Measurements from ENCODE around the gene PLXDC1.
"Not testable (repeated sequence)": the region's sequence is repeated elsewhere in the genome, so short reads cannot be mapped to it uniquely, and the experiment has no call there.

The PLXDC1 gene

DNA sequence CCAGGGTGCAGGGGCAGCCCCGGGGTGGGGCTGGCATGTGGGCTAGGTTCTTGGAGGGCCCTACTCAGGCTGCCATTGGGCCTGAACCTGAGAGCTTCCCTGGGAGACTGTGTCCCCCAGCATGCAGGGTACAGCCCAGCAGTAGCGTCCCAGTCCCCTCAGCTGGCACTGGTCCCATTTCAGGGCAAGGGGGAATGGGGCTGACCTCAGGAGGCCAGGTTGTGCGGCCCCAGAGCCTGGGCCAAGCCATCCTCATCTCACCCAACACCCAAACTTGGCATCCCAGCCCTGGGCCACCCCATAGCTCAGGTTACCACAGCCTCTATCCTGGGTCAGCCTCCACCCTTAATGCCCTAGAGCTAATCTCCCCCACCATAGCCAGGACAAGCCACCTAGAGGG, 6.3 kb downstream of the PLXDC1 start:
- no peak for DNase-seq (ENCODE audit: low read depth in 1 of 2, low spot score in 1 of 2)
- in situ Hi-C loops (cut with HindIII; ENCODE audit: low pct_unique_long_range_greater_than_20kb, low sequenced_read_pairs), result no loop called here
- TF ChIP-seq JUND (IDR thresholded peaks at IDR 0.05; ENCODE audit: low read depth), result no peak

DNA sequence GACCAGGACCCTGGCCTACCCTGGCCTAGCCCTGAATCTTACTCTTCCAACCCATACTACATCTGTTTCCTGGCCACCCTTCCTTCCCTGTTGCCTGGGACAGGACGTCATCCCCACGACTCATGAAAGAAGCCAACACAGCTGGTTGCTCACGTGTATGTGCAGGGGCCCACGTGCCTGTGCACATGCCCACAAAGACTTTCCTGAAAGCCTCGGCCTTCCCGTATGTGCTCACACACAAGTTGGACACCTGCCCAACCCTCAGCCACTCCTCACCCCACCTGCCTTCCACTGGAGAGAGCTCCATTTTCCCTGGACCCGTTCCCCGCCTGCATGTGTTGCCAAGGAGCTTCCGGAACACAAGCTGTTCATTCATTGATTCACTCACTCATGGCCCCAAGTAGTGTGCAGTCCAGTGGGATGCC, 7.0 kb downstream of the PLXDC1 start:
- TF ChIP-seq JUND (IDR thresholded peaks at IDR 0.05; ENCODE audit: low read depth), result no peak
- in situ Hi-C loops (cut with HindIII; ENCODE audit: low pct_unique_long_range_greater_than_20kb, low sequenced_read_pairs), result no loop called here
- DNase-seq (ENCODE audit: low read depth in 1 of 2, low spot score in 1 of 2), result no peak

DNA sequence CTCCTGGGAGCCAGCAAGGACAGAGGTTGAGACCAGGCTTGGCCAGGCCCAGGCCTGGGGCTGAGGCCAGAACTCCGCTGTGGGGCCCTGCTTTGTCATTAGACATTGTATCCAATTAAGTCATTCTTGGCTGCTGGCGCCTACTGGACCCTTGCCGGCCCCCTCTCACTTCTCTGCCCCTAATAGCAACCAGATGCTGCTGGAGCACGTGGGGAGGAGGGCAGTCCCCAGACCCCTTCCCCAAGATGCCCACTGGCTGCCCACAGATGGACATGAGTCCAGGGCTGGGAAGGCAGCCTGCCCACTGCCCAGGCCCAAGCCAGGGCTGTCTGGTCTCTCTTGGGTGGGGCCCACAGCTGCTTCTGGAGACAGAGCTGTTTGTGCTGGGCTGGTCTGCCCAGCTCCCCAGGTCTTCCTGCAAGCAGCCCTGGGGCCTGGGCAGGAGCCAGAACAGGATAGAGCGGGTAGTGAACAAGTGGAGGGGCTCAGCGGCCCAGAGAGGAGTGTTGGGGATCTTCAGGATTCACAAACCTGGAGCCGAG, 7.8 kb downstream of the PLXDC1 start:
- in situ Hi-C loops (cut with HindIII; ENCODE audit: low pct_unique_long_range_greater_than_20kb, low sequenced_read_pairs), result no loop called here
- TF ChIP-seq JUND (IDR thresholded peaks at IDR 0.05; ENCODE audit: low read depth), result no peak

DNA sequence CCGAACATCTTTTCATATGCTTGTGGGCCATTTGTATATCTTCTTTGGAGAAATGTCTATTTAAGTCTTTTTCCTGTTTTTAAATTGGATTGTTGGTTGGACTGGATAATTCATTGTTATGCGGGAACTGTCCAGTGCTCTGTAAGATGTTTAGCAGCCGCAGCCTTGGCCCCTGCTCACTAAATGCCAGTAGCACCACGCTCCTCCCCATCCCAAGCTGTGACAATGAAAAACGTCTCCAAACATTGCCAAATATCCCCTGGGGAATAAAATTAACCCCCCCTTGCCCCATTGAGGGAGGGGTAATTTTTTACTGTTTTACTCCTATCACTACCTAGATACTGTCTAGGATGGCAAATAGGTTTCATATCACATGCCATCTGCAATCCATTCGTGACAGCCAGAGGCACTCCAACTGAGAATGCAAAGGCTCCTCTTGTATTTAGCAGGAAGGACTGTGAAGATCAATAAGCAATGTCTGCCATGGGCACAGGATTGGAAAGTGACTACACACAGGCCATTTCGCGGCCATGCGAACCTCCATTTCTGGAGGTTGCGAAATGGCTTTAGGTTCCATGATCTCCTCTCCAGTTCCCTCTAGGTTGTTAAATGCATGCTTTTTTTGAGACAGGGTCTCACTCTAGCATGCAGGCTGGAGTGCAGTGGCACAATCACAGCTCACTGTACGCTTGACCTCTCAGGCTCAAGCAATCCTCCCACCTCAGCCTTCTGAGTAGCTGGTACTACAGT, 9.3 kb downstream of the PLXDC1 start:
- no peak for TF ChIP-seq JUND (IDR thresholded peaks at IDR 0.05; ENCODE audit: low read depth)
- no peak for DNase-seq (ENCODE audit: low read depth in 1 of 2, low spot score in 1 of 2)
- in situ Hi-C loops (cut with HindIII; ENCODE audit: low pct_unique_long_range_greater_than_20kb, low sequenced_read_pairs), result no loop called here

More for the DNA sequence above, 7.8 kb downstream of the PLXDC1 start:
- no peak for DNase-seq (ENCODE audit: low read depth in 1 of 2, low spot score in 1 of 2)

DNA sequence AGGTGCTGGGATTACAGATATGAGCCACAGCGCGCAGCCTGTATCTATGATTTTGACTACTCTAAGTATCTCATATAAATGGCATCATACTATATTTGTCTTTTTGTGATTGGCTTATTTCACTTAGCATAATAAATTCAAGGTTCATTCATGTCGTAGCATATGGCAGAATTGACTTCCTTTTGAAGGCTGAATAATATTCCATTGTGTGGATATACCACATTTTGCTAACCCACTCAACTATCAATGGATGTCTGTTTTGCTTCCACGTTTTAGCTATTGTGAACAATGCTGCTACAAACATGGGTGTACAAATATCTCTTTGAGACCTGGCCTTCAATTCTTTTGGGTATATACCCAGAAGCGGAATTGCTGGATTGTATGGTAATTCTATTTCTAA, 10.1 kb downstream of the PLXDC1 start:
- no peak for TF ChIP-seq JUND (IDR thresholded peaks at IDR 0.05; ENCODE audit: low read depth)
- in situ Hi-C loops (cut with HindIII; ENCODE audit: low pct_unique_long_range_greater_than_20kb, low sequenced_read_pairs), result no loop called here
- DNase-seq (ENCODE audit: low read depth in 1 of 2, low spot score in 1 of 2), result no peak

DNA sequence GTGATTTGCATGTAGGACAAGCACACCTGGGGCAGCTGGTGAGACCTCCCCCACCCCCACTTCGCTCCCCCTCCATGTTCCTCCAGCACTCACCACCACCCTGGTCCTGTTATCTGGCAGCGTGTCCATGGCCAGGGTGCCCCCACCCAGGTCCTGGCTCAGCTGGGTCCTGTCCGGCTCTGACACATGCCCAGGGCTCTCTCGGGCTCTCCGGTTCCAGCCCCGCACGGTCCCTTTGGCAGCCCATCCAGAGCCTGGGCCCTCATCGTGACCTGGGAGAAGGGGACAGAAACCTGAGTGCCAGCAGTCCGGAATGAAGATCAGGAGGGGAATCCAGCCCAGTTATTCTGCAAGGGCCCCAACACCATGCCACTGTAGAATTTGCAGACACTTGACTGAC, 11.9 kb downstream of the PLXDC1 start:
- no peak for DNase-seq (ENCODE audit: low read depth in 1 of 2, low spot score in 1 of 2)

DNA sequence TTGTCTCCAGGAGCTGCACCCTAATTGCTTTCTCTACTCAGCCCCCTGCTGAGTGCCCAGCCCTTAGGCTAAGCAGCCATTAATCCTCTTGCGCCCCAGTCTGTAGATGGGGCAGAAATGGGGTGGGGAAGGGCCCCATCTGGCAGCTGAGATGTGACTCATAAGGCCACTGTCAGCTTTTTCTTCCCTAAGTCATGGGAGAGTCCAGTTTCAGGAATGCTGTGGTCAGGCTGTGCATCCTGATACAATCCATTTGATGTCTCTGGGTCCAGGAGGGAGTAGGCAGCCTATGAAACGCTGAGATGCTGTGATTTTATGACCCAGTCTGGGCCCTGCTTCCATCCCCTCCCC, 12.3 kb downstream of the PLXDC1 start:
- in situ Hi-C loops (cut with HindIII; ENCODE audit: low pct_unique_long_range_greater_than_20kb, low sequenced_read_pairs), result no loop called here
- TF ChIP-seq JUND (IDR thresholded peaks at IDR 0.05; ENCODE audit: low read depth), result no peak
- DNase-seq (ENCODE audit: low read depth in 1 of 2, low spot score in 1 of 2), result no peak

More for the DNA sequence above, 11.9 kb downstream of the PLXDC1 start:
- no peak for TF ChIP-seq JUND (IDR thresholded peaks at IDR 0.05; ENCODE audit: low read depth)
- in situ Hi-C loops (cut with HindIII; ENCODE audit: low pct_unique_long_range_greater_than_20kb, low sequenced_read_pairs), result no loop called here

DNA sequence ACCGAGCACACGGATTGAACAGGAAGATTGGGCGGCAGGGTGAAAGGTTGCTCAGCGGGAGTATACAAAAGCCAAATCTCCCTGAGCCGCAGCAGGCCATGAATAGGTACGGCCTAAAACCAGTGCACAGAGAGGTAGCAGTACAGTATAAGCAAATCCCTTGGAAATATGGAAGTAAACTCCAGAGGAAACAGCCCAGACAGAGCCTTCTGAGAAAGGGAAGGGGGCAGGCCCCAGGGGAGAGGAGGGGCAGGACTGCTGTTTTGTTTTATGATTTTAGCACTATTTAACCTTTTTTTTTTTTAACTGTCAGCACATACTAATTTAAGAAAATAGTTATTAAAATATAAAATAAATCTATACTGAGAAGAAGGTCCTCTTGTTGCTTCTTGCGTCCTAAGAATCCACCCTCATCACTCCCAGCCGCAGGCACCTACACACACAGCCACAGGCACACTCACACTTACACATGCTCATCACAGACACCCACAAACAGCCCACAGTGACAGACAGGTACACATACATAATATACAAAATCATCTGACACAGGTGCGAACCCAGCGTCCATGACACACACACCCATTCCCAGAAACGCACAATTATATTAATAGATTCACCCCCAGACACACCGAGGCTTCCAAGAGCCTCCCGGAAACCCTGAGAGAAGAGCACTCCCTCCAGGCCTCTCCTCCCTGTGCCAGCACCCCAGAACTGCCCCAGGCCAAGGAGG, 12.8 kb downstream of the PLXDC1 start:
- DNase-seq (ENCODE audit: low read depth in 1 of 2, low spot score in 1 of 2), result no peak
- TF ChIP-seq JUND (IDR thresholded peaks at IDR 0.05; ENCODE audit: low read depth), result no peak
- in situ Hi-C loops (cut with HindIII; ENCODE audit: low pct_unique_long_range_greater_than_20kb, low sequenced_read_pairs), result no loop called here

DNA sequence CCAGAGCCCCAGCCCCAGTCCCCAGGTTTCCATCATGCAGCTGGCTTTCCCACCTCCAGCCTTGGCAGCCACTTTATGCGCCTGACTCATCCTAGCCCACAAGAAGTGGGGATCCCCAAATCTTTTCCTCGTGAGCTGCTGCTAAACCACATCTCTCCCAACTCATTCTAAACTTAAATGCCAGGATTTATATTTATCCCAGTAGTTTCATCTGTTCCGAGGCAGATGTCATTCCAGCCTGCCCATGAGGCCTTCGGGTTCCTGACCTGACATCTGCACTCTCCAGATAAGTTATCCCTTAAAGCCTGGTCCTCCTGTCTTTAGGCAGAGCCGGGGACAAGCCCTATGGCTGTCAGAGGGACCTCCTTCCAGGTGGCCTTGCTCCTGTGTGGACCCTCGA, 16.6 kb downstream of the PLXDC1 start:
- DNase-seq (ENCODE audit: low read depth in 1 of 2, low spot score in 1 of 2), result no peak
- in situ Hi-C loops (cut with HindIII; ENCODE audit: low pct_unique_long_range_greater_than_20kb, low sequenced_read_pairs), result no loop called here
- no peak for TF ChIP-seq JUND (IDR thresholded peaks at IDR 0.05; ENCODE audit: low read depth)

DNA sequence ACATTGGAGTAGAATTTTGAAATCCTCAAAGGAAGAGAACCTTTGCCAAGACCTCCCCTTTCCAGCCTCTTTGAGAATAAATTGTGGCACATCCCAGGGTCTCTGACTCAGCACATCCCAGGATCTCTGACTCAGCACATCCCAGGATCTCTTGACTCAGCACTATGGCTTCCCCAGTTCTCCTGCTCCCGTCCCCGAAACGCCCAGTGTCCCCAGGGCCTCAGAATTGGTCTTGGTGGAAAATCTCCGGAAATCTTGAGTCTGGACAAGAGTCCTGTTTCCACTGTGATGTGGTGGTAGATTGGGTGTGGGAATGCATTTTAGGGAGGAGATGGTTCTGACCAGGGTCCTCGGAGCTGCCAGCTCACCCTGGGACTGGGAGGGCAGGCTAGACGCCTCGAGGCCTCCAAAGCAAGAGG, 19.2 kb downstream of the PLXDC1 start:
- DNase-seq (ENCODE audit: low read depth in 1 of 2, low spot score in 1 of 2), result no peak
- no peak for TF ChIP-seq JUND (IDR thresholded peaks at IDR 0.05; ENCODE audit: low read depth)
- in situ Hi-C loops (cut with HindIII; ENCODE audit: low pct_unique_long_range_greater_than_20kb, low sequenced_read_pairs), result no loop called here

DNA sequence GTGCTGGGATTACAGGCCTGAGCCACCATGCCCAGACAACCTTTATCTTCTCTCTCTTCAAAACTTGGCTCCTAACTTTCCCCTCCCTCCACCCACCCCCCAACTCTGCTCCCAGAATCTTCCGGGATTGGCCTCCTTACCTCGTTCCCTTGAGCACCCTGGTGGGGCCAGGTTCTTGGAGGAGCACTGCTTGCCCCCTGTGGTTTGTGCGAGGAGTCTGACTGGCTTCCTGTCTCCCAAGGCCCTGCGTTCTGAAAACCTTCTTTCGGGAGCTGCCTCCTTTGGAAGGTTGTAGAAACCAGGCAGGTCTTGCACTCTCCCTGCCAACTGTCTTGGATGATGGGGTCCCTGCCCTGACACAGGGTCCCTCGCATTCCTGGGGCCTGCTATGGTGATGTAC, 19.8 kb downstream of the PLXDC1 start:
- in situ Hi-C loops (cut with HindIII; ENCODE audit: low pct_unique_long_range_greater_than_20kb, low sequenced_read_pairs), result no loop called here
- no peak for DNase-seq (ENCODE audit: low read depth in 1 of 2, low spot score in 1 of 2)
- TF ChIP-seq JUND (IDR thresholded peaks at IDR 0.05; ENCODE audit: low read depth), result no peak

DNA sequence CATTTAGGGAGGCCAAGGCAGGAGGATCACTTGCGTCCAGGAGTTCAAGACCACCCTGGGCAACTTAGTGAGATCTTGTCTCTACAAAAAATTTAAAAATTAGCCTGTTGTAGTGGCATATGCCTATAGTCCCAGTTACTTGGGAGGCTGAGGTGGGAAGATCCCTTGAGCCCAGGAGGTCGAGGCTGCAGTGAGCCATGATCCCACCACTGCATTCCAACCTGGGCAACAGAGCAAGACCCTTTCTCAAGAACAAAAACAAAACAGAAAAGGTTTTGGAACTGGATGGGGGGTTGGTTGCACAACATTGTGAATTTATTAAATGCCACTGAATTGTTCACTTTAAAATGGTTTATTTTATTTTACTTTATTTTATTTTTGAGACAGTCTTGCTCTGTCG, 21.2 kb downstream of the PLXDC1 start:
- in situ Hi-C loops (cut with HindIII; ENCODE audit: low pct_unique_long_range_greater_than_20kb, low sequenced_read_pairs), result no loop called here
- DNase-seq (ENCODE audit: low read depth in 1 of 2, low spot score in 1 of 2), result no peak
- no peak for TF ChIP-seq JUND (IDR thresholded peaks at IDR 0.05; ENCODE audit: low read depth)

DNA sequence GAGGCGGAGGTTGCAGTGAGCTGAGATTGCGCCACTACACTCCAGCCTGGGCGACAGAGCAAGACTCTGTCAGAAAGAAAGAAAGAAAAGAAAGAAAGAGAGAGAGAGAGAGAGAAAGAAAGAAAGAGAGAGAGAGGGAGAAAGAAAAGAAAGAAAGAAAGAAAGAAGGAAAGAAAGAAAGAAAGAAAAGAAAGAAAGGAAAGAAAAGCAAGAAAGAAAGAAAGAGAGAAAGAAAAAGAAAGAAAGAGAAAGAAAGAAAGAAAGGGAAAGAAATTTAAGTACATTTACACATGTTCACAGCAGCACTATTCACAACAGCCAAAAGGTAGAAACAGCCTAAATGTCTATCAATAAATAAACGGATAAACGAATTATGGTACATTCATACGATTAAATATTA, 21.9 kb downstream of the PLXDC1 start:
- in situ Hi-C loops (cut with HindIII; ENCODE audit: low pct_unique_long_range_greater_than_20kb, low sequenced_read_pairs); DNase-seq (ENCODE audit: low read depth in 1 of 2, low spot score in 1 of 2): not testable (repeated sequence)

Measured in T47D (cell line).